OCI-LY3 (cell line): ENCODE results near the gene MYPN.

Source experiments
- EZH2phosphoT487 ChIP-seq: fragments of 200-600 bp; shearing (Covaris generic); IDR thresholded peaks from 2 replicates; pipeline ENCODE4 v1.6.1; 2018; ENCODE audit warnings: antibody characterized with exemption, mixed run types, low read depth
- TF ChIP-seq, protein P1 (sequence below): fragments of 200-600, 300-600 bp; sonication (generic); IDR thresholded peaks from 2 replicates; pipeline ENCODE4 v1.5.1; 2014; ENCODE audit warnings: antibody characterized with exemption, low read length, low read depth

DNA sequence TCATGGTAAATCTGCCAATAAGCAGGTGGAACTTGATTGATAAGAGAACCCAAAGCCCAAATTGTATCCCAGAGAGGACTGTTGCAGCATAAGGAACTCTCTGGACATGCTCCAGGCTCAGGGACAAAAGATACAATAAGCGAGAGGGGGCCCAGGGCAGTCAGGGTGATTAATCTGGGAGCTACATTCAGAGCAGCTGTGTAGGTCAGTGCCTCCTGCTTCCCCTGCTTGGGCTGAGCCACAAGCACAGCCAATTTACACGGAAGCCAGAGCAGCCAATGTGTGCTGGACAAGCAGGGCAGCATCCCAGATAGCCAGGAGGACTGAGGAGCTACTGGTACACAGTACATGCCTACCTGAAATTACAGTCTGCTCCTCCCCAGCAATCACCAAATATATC, 24.2 kb downstream of the MYPN start:
- TF ChIP-seq, protein P1, sequence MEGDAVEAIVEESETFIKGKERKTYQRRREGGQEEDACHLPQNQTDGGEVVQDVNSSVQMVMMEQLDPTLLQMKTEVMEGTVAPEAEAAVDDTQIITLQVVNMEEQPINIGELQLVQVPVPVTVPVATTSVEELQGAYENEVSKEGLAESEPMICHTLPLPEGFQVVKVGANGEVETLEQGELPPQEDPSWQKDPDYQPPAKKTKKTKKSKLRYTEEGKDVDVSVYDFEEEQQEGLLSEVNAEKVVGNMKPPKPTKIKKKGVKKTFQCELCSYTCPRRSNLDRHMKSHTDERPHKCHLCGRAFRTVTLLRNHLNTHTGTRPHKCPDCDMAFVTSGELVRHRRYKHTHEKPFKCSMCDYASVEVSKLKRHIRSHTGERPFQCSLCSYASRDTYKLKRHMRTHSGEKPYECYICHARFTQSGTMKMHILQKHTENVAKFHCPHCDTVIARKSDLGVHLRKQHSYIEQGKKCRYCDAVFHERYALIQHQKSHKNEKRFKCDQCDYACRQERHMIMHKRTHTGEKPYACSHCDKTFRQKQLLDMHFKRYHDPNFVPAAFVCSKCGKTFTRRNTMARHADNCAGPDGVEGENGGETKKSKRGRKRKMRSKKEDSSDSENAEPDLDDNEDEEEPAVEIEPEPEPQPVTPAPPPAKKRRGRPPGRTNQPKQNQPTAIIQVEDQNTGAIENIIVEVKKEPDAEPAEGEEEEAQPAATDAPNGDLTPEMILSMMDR: no peak
- no peak for TF ChIP-seq EZH2phosphoT487
